SK-N-SH (cell line): Measurements from ENCODE around the gene NLGN2. TPM values are rescaled to one million over a fixed set of nuclear protein-coding genes. Genes with fewer than 3 reads are reported as not detected.

Source experiments
- CTCF ChIA-PET: fragments of 300-600, 350-600 bp; formaldehyde crosslinking; extraction: SDS; loops from one replicate; lab custom pipeline; 2021; lab: Yijun Ruan, JAX
- POLR2A ChIA-PET: fragments of 350-600 bp; sonication (Branson Sonifier 250); formaldehyde crosslinking; extraction: SDS; loops from one replicate; lab custom pipeline; 2020; ENCODE audit warnings: antibody characterized with exemption, inconsistent platforms; lab: Yijun Ruan, JAX
- DNase-seq: peaks from one replicate; pipeline ENCODE4 v3.0.0; 2012
- H2AFZ ChIP-seq: fragments of 200-600 bp; sonication (generic); 2 replicates; pipeline ENCODE4 v1.8.1; 2016; ENCODE audit warnings: antibody characterized with exemption, mild to moderate bottlenecking, low read depth
- H3F3A ChIP-seq: fragments of 200-600 bp; sonication (generic); replicated peaks from 2 replicates; pipeline ENCODE3; 2016; ENCODE audit warnings: antibody characterized with exemption, mild to moderate bottlenecking; ENCODE audit not compliant: insufficient read depth
- H3K27ac ChIP-seq, 2 experiments: fragments of 200-500 bp in 1 of 2; fragments of 200-600 bp in 1 of 2; sonication (Bioruptor generic) in 1 of 2; sonication (generic), shearing (Covaris generic) in 1 of 2; 2 replicates each; pipeline versions ENCODE4 v1.5.1 to v1.6.1; 2014 to 2016; ENCODE audit warnings: low read depth in 2 of 2, inconsistent platforms in 1 of 2, low read length in 1 of 2, mild to moderate bottlenecking in 1 of 2, mixed read lengths in 1 of 2
- H3K27me3 ChIP-seq: fragments of 200-600 bp; sonication (generic), shearing (Covaris generic); 2 replicates; pipeline ENCODE4 v1.6.1; 2016; ENCODE audit warnings: mixed run types; ENCODE audit not compliant: insufficient read depth
- H3K36me3 ChIP-seq, 2 experiments: fragments of 200-500 bp in 1 of 2; fragments of 200-600 bp in 1 of 2; sonication (Bioruptor generic) in 1 of 2; sonication (generic) in 1 of 2; replicated peaks in 1 of 2; 2 replicates each; pipeline versions ENCODE3 to v1.5.1; 2014 to 2016; ENCODE audit warnings: low read length in 1 of 2, mild to moderate bottlenecking in 1 of 2; ENCODE audit not compliant: insufficient read depth in 2 of 2, control insufficient read depth in 1 of 2
- H3K4me1 ChIP-seq, 2 experiments: fragments of 200-500 bp in 1 of 2; fragments of 200-600 bp in 1 of 2; sonication (Bioruptor generic) in 1 of 2; sonication (generic), shearing (Covaris generic) in 1 of 2; 2 replicates each; pipeline versions ENCODE4 v1.5.1 to v1.6.1; 2014 to 2016; ENCODE audit warnings: low read depth in 1 of 2, low read length in 1 of 2, mixed run types in 1 of 2; ENCODE audit not compliant: insufficient read depth in 2 of 2, control insufficient read depth in 1 of 2
- H3K4me2 ChIP-seq: fragments of 200-600 bp; sonication (generic), shearing (Covaris generic); 2 replicates; pipeline ENCODE4 v1.6.1; 2017; ENCODE audit warnings: mixed run types
- H3K4me3 ChIP-seq, 2 experiments: fragments of 200-500 bp in 1 of 2; fragments of 200-600 bp in 1 of 2; sonication (Bioruptor generic) in 1 of 2; sonication (generic), shearing (Covaris generic) in 1 of 2; 2 replicates each; pipeline versions ENCODE4 v1.5.1 to v1.8.1; 2014 to 2016; ENCODE audit warnings: low read depth in 2 of 2, inconsistent platforms in 1 of 2, low read length in 1 of 2, mild to moderate bottlenecking in 1 of 2, mixed read lengths in 1 of 2, moderate library complexity in 1 of 2
- H3K79me2 ChIP-seq: fragments of 200-600 bp; sonication (generic); 2 replicates; pipeline ENCODE4 v1.8.1; 2017; ENCODE audit warnings: mild to moderate bottlenecking; ENCODE audit not compliant: insufficient read depth
- H3K9ac ChIP-seq: fragments of 200-600 bp; sonication (generic); 2 replicates; pipeline ENCODE4 v1.6.1; 2017; ENCODE audit warnings: mixed run types
- H3K9me2 ChIP-seq: fragments of 200-600 bp; sonication (generic); 2 replicates; pipeline ENCODE4 v1.6.1; 2017; ENCODE audit warnings: mixed run types
- H3K9me3 ChIP-seq: fragments of 200-600 bp; sonication (generic); 2 replicates; pipeline ENCODE4 v1.6.1; 2017; ENCODE audit warnings: mixed run types, mild to moderate bottlenecking, moderate library complexity
- H4K20me1 ChIP-seq: fragments of 200-600 bp; sonication (generic); 2 replicates; pipeline ENCODE4 v1.6.1; 2017; ENCODE audit warnings: mild to moderate bottlenecking, mixed run types; ENCODE audit not compliant: insufficient read depth
- CHD2 ChIP-seq: fragments of 150-350 bp; IDR thresholded peaks from 2 replicates; pipeline ENCODE4 v1.6.1; 2018; ENCODE audit warnings: low read length; ENCODE audit not compliant: partially characterized antibody
- FOSL2 ChIP-seq: IDR thresholded peaks from 2 replicates; pipeline ENCODE4 v1.4.0; 2012; ENCODE audit warnings: low read depth, mild to moderate bottlenecking, moderate library complexity, borderline replicate concordance
- GABPA ChIP-seq: IDR thresholded peaks from 2 replicates; pipeline ENCODE4 v1.4.0; 2012; ENCODE audit warnings: low read depth, mild to moderate bottlenecking
- JUND ChIP-seq: IDR thresholded peaks from 2 replicates; pipeline ENCODE4 v1.4.0; 2012
- NFIC ChIP-seq: IDR thresholded peaks from 2 replicates; pipeline ENCODE4 v1.4.0; 2012; ENCODE audit warnings: borderline replicate concordance
- NRF1 ChIP-seq: IDR thresholded peaks from 2 replicates; pipeline ENCODE4 v1.6.1; 2012; ENCODE audit warnings: low read depth, mild to moderate bottlenecking, low read length
- RFX5 ChIP-seq: IDR thresholded peaks from 2 replicates; pipeline ENCODE4 v1.6.1; 2012; ENCODE audit warnings: mild to moderate bottlenecking, improper control_type of control experiment, low read length
- SIN3A ChIP-seq: IDR thresholded peaks from 2 replicates; pipeline ENCODE4 v1.6.1; 2012; ENCODE audit warnings: low read depth, mild to moderate bottlenecking, low read length, moderate library complexity, borderline replicate concordance
- SMC3 ChIP-seq: IDR thresholded peaks from 2 replicates; pipeline ENCODE4 v1.6.1; 2012; ENCODE audit warnings: low read depth, low read length, improper control_type of control experiment
- TCF12 ChIP-seq: IDR thresholded peaks from 2 replicates; pipeline ENCODE4 v1.4.0; 2012
- YY1 ChIP-seq: IDR thresholded peaks from 2 replicates; pipeline ENCODE4 v1.4.0; 2012; ENCODE audit warnings: low read depth, mild to moderate bottlenecking
- WGBS: methylation state at CpG from one replicate; pipeline ENCODE4 v1.1.6; 2017; ENCODE audit warnings: low lambda C conversion rate; 5-methylcytosine and 5-hydroxymethylcytosine counted together
- polyA plus RNA-seq, 3 experiments: library from polyadenylated mRNA; depleted of rRNA; stranded (reverse); fragments of >200 nt; gene quantifications; 2 replicates each; pipeline ENCODE4 v1.2.3, GENCODE V29; 2012
- TF ChIP-seq, protein P1 (sequence below): fragments of 200-600 bp; sonication (generic); IDR thresholded peaks from 2 replicates; pipeline ENCODE4 v1.6.1; 2017; ENCODE audit warnings: antibody characterized with exemption, mild to moderate bottlenecking, moderate library complexity
- TF ChIP-seq, protein P2 (sequence below): IDR thresholded peaks from 2 replicates; pipeline ENCODE4 v1.4.0; 2012; ENCODE audit warnings: low read depth, borderline replicate concordance
- TF ChIP-seq, protein P3 (sequence below): IDR thresholded peaks from 2 replicates; pipeline ENCODE4 v1.4.0; 2012; ENCODE audit warnings: low read depth, borderline replicate concordance
- TF ChIP-seq, protein P4 (sequence below): fragments of 150-350 bp; IDR thresholded peaks from 2 replicates; pipeline ENCODE4 v1.6.1; 2017; ENCODE audit warnings: antibody characterized with exemption, low read length, low read depth, borderline replicate concordance

Gene NLGN2
- polyA plus RNA-seq, 1 of the 3 experiments (the other 2 are of a cell fraction): 29.9 TPM

- Histone ChIP-seq H3K27ac (peak within 1 kb of the TSS in 1 of 2 experiments; percentile 97; a peak in 2 of 4 replicates), H3F3A (peaks cover 18% of the 10 kb centered on the region), H3K27me3 (no peaks in the 10 kb centered on the region), H3K4me3 (peak within 1 kb of the TSS; percentile 67 to 70), H3K9me2 (no peaks in the 10 kb centered on the region), H3K9me3 (no peaks in the 10 kb centered on the region), H4K20me1 (no peaks in the 10 kb centered on the region), H3K79me2 (peaks cover 7% of the 10 kb centered on the region; the same call in 1 of the 2 replicates), H2AFZ (peak within 1 kb of the TSS; percentile 88), H3K36me3 (peaks cover 0 to 4% of the 10 kb centered on the region in 2 experiments), H3K4me1 (peaks cover 7 to 27% of the 10 kb centered on the region in 2 experiments; a peak in 2 of 4 replicates), H3K9ac (peak within 1 kb of the TSS; percentile 61), H3K4me2 (peak within 1 kb of the TSS; percentile 95)
- ChIA-PET CTCF (interaction anchor here (0.7 to 1.6 kb wide), 4 partner anchors 19 to 121 kb away, joined by 3 to 6 read pairs (median 4); no protein-coding TSS in a partner anchor), POLR2A (interaction anchor here (1.6 to 3.3 kb wide), 5 partner anchors 8 to 121 kb away, joined by 4 to 19 read pairs (median 9); partner anchors contain the start of genes POLR2A and TMEM256)
- WGBS: under 1% methylated on average over 11 of the region's 50 CpGs
- TF ChIP-seq YY1 (no peak), TCF12 (no peak), SMC3 (no peak)
- TF ChIP-seq, protein P1, sequence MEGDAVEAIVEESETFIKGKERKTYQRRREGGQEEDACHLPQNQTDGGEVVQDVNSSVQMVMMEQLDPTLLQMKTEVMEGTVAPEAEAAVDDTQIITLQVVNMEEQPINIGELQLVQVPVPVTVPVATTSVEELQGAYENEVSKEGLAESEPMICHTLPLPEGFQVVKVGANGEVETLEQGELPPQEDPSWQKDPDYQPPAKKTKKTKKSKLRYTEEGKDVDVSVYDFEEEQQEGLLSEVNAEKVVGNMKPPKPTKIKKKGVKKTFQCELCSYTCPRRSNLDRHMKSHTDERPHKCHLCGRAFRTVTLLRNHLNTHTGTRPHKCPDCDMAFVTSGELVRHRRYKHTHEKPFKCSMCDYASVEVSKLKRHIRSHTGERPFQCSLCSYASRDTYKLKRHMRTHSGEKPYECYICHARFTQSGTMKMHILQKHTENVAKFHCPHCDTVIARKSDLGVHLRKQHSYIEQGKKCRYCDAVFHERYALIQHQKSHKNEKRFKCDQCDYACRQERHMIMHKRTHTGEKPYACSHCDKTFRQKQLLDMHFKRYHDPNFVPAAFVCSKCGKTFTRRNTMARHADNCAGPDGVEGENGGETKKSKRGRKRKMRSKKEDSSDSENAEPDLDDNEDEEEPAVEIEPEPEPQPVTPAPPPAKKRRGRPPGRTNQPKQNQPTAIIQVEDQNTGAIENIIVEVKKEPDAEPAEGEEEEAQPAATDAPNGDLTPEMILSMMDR: no peak
- DNase-seq: peak; percentile 60
These were observed 31.9 kb downstream of the NLGN2 start, which contains the start of gene FGF11 for GRCh38 chr17:7439462-7440112. FGF11 (plus strand) TSS chr17:7439512; CDS start chr17:7439621, 109 bp downstream.

GRCh38 chr17:7440113-7440833 lies 32.6 kb downstream of the NLGN2 start:
- Histone ChIP-seq H3K4me2 (peak overlapping the region; percentile 95), H2AFZ (peak overlapping the region; percentile 88)
- no peak for TF ChIP-seq RFX5
- TF ChIP-seq JUND: no peak
- no peak for TF ChIP-seq SIN3A
- TF ChIP-seq, protein P2, sequence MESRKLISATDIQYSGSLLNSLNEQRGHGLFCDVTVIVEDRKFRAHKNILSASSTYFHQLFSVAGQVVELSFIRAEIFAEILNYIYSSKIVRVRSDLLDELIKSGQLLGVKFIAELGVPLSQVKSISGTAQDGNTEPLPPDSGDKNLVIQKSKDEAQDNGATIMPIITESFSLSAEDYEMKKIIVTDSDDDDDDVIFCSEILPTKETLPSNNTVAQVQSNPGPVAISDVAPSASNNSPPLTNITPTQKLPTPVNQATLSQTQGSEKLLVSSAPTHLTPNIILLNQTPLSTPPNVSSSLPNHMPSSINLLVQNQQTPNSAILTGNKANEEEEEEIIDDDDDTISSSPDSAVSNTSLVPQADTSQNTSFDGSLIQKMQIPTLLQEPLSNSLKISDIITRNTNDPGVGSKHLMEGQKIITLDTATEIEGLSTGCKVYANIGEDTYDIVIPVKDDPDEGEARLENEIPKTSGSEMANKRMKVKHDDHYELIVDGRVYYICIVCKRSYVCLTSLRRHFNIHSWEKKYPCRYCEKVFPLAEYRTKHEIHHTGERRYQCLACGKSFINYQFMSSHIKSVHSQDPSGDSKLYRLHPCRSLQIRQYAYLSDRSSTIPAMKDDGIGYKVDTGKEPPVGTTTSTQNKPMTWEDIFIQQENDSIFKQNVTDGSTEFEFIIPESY: peak; percentile 94
- TF ChIP-seq FOSL2: no peak
- TF ChIP-seq, protein P3, sequence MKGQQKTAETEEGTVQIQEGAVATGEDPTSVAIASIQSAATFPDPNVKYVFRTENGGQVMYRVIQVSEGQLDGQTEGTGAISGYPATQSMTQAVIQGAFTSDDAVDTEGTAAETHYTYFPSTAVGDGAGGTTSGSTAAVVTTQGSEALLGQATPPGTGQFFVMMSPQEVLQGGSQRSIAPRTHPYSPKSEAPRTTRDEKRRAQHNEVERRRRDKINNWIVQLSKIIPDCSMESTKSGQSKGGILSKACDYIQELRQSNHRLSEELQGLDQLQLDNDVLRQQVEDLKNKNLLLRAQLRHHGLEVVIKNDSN: peak; percentile 85
- peak; percentile 68; the same call in 1 of the 2 replicates for TF ChIP-seq NFIC
- no peak for TF ChIP-seq NRF1
- no peak for TF ChIP-seq GABPA
- TF ChIP-seq, protein P4, sequence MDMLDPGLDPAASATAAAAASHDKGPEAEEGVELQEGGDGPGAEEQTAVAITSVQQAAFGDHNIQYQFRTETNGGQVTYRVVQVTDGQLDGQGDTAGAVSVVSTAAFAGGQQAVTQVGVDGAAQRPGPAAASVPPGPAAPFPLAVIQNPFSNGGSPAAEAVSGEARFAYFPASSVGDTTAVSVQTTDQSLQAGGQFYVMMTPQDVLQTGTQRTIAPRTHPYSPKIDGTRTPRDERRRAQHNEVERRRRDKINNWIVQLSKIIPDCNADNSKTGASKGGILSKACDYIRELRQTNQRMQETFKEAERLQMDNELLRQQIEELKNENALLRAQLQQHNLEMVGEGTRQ: peak; percentile 52; the same call in 1 of the 2 replicates
- TF ChIP-seq CHD2: peak; percentile 98
- TF ChIP-seq, all 33 proteins: peak for 5
- Histone ChIP-seq H4K20me1 (no peaks in the 10 kb centered on the region), H3K4me3 (peak overlapping the region; percentile 67 to 70), H3K79me2 (peaks cover 7% of the 10 kb centered on the region; the same call in 1 of the 2 replicates), H3K36me3 (peaks cover 0 to 4% of the 10 kb centered on the region in 2 experiments), H3K9ac (peak overlapping the region; percentile 61), H3K27me3 (no peaks in the 10 kb centered on the region), H3F3A (peaks cover 18% of the 10 kb centered on the region), H3K27ac (peak overlapping the region in 1 of 2 experiments; percentile 97; a peak in 2 of 4 replicates), H3K9me2 (no peaks in the 10 kb centered on the region), H3K9me3 (no peaks in the 10 kb centered on the region), H3K4me1 (peaks cover 7 to 30% of the 10 kb centered on the region in 2 experiments; a peak in 2 of 4 replicates)
- DNase-seq: peak; percentile 93
- POLR2A ChIA-PET: interaction anchor here (1.1 to 3.3 kb wide), 8 partner anchors 8 to 120 kb away, joined by 3 to 19 read pairs (median 4); partner anchors contain the start of genes NEURL4, POLR2A, TMEM256 and ZBTB4
- WGBS: 11% methylated on average over 32 of the region's 46 CpGs
- CTCF ChIA-PET: interaction anchor here (0.7 to 1.6 kb wide), 5 partner anchors 34 to 120 kb away, joined by 3 to 6 read pairs (median 4); no protein-coding TSS in a partner anchor
